ENCODE results near the gene BBX. TPM values are rescaled to one million over a fixed set of nuclear protein-coding genes. Genes with fewer than 3 reads are reported as not detected.

BBX gene
- total and polyA plus RNA-seq, 4 donors = 10.0 to 77.8 (median 45.0) TPM

- Histone ChIP-seq H3K27ac (ENCODE audit: low read depth in 1 of 2, low read length in 2 of 2) (no peak overlapping the region), H3K9me3 (ENCODE audit: control insufficient read depth, low read length) (no peaks in the 10 kb centered on the region), H3K36me3 (ENCODE audit: control insufficient read depth in 1 of 2, insufficient read depth in 2 of 2, low read length in 1 of 2) (no peaks in the 10 kb centered on the region), H3K4me3 (ENCODE audit: low read length in 2 of 2) (no peak overlapping the region), H3K27me3 (ENCODE audit: control insufficient read depth in 1 of 2, insufficient read depth in 2 of 2, low read length in 1 of 2) (no peaks in the 10 kb centered on the region), H3K4me1 (ENCODE audit: control insufficient read depth in 1 of 2, insufficient read depth in 2 of 2, low read length in 2 of 2) (peaks cover 0 to 3% of the 10 kb centered on the region in 2 donors)
- intact Hi-C loops (cut with DNase I) = no loop called here
- 83 to 93% methylated on average over 3 of the region's 3 CpGs for WGBS, 2 donors
- ATAC-seq (ENCODE audit: low FRiP score) = no peak
- no peak for DNase-seq
These were observed 97.8 kb downstream of the BBX start for GRCh38 chr3:107620534-107620933.

DNA sequence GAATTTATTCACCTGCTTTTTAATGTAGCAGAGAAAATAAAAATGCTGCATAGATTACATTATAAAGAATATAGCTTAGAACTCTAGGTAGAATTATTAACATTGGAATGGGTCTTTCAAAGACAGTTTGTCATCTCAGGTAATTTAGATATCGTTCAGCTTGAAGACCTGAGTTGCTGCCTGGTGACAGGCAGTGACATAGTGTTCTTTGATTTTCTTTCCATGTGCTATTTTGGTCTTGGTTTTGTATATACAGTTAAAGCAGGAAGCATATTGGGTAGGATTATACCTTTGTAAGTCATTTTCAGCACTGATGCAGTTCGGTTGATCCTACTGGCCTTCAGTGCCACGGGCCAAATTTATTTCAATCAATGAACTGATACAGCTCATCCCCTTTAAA is 98.7 kb downstream of the BBX start:
- H3K9me3 ChIP-seq (ENCODE audit: control insufficient read depth, low read length) = no peaks in the 10 kb centered on the region
- ATAC-seq (ENCODE audit: low FRiP score) = no peak

DNA sequence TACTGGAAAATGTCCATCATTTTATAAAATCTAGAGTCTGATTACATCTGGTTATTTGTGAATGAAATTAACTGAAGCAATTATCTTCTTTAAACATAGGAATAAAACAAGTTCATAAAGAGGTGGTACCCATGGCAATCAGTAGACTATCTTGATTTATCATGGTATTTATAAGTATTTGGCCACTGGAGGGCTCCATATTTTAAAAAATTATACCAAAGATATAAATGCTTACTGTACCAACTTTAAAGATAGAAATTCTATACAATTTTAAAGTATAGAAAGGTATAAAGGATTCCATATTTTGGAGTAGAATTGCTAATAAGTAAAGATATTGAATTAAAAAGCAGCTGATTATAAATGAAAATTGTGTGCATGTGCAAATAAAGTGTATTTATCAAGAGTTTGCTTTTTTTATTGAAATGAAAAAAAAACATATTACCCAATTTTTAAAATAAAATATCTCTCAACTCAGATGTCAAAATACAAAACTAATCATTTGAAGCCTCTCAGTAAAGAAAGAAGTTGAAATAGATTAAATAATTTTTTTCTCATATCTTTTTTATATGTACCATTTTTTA is 105.3 kb downstream of the BBX start:
- Histone ChIP-seq H3K36me3 (ENCODE audit: control insufficient read depth in 1 of 2, insufficient read depth in 2 of 2, low read length in 1 of 2) (no peaks in the 10 kb centered on the region), H3K9me3 (ENCODE audit: control insufficient read depth, low read length) (no peaks in the 10 kb centered on the region), H3K4me3 (ENCODE audit: low read length in 2 of 2) (no peak overlapping the region), H3K4me1 (ENCODE audit: control insufficient read depth in 1 of 2, insufficient read depth in 2 of 2, low read length in 2 of 2) (peaks cover 0 to 7% of the 10 kb centered on the region in 2 donors), H3K27ac (ENCODE audit: low read depth in 1 of 2, low read length in 2 of 2) (no peak overlapping the region), H3K27me3 (ENCODE audit: control insufficient read depth in 1 of 2, insufficient read depth in 2 of 2, low read length in 1 of 2) (no peaks in the 10 kb centered on the region)
- no peak for ATAC-seq (ENCODE audit: low FRiP score)
- no peak for DNase-seq
- intact Hi-C loops (cut with DNase I) = no loop called here

More for the DNA sequence above, 98.7 kb downstream of the BBX start:
- no peak for DNase-seq
- no peaks in the 10 kb centered on the region for H3K27me3 ChIP-seq (ENCODE audit: control insufficient read depth in 1 of 2, insufficient read depth in 2 of 2, low read length in 1 of 2)
- H3K4me1 ChIP-seq (ENCODE audit: control insufficient read depth in 1 of 2, insufficient read depth in 2 of 2, low read length in 2 of 2) = peaks cover 0 to 3% of the 10 kb centered on the region in 2 donors
- intact Hi-C loops (cut with DNase I) = no loop called here
- H3K36me3 ChIP-seq (ENCODE audit: control insufficient read depth in 1 of 2, insufficient read depth in 2 of 2, low read length in 1 of 2) = no peaks in the 10 kb centered on the region
- H3K4me3 ChIP-seq (ENCODE audit: low read length in 2 of 2) = no peak overlapping the region
- WGBS, 2 donors = 72 to 80% methylated on average over 3 of the region's 3 CpGs
- H3K27ac ChIP-seq (ENCODE audit: low read depth in 1 of 2, low read length in 2 of 2) = no peak overlapping the region

- Histone ChIP-seq H3K4me3 (ENCODE audit: low read length in 2 of 2) (no peak overlapping the region), H3K4me1 (ENCODE audit: control insufficient read depth in 1 of 2, insufficient read depth in 2 of 2, low read length in 2 of 2) (peaks cover 2 to 7% of the 10 kb centered on the region in 2 donors), H3K27ac (ENCODE audit: low read depth in 1 of 2, low read length in 2 of 2) (no peak overlapping the region), H3K9me3 (ENCODE audit: control insufficient read depth, low read length) (no peaks in the 10 kb centered on the region), H3K36me3 (ENCODE audit: control insufficient read depth in 1 of 2, insufficient read depth in 2 of 2, low read length in 1 of 2) (no peaks in the 10 kb centered on the region), H3K27me3 (ENCODE audit: control insufficient read depth in 1 of 2, insufficient read depth in 2 of 2, low read length in 1 of 2) (no peaks in the 10 kb centered on the region)
- no peak for ATAC-seq (ENCODE audit: low FRiP score)
- intact Hi-C loops (cut with DNase I) = no loop called here
- WGBS, 2 donors = 90 to 91% methylated on average over 4 of the region's 4 CpGs
- no peak for DNase-seq
These were observed 106.8 kb downstream of the BBX start for GRCh38 chr3:107629566-107629965.

DNA sequence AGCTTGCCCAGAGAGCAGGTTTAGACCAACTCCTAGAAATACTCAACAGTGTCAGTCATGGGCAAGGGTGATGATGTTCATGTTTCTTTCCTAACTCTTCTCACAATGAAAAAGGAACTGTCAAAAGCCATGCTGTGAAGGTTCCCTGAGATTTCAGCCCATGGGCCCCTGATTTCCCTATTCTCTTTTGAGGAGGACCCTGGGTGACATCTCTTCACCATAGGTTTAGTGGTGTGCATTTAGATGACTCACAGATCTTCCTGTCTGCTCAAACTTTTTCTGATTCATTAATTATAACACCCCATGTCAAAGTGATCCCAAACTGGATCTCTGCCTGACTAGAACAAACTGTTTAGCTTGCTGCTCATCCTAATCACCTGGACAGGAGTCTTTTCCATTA is 108.0 kb downstream of the BBX start:
- H3K36me3 ChIP-seq (ENCODE audit: control insufficient read depth in 1 of 2, insufficient read depth in 2 of 2, low read length in 1 of 2) = no peaks in the 10 kb centered on the region
- DNase-seq (no peak), ATAC-seq (ENCODE audit: low FRiP score) (no peak)
- no peak overlapping the region for H3K27ac ChIP-seq (ENCODE audit: low read depth in 1 of 2, low read length in 2 of 2)
- H3K9me3 ChIP-seq (ENCODE audit: control insufficient read depth, low read length) = no peaks in the 10 kb centered on the region
- H3K4me3 ChIP-seq (ENCODE audit: low read length in 2 of 2) = no peak overlapping the region
- H3K27me3 ChIP-seq (ENCODE audit: control insufficient read depth in 1 of 2, insufficient read depth in 2 of 2, low read length in 1 of 2) = no peaks in the 10 kb centered on the region
- intact Hi-C loops (cut with DNase I) = no loop called here
- H3K4me1 ChIP-seq (ENCODE audit: control insufficient read depth in 1 of 2, insufficient read depth in 2 of 2, low read length in 2 of 2) = peaks cover 2 to 7% of the 10 kb centered on the region in 2 donors

DNA sequence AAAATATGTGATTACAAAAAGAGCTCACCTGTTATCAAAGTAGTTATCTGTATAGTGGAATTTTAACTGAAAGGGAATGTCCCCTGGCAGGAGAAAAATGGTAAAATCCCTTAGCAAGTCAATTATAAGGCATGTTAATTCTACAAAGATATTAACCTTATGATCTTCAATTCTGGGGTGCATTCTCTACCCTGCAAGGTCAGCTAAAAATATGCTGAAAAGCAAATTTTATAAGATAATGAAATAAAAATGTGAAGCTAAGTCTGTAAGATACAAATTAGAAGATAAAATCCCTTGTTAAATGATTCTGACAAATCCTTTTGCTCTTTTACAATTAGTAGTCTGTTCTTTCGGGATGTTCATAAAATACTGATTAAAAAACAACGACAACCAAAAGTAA is 109.8 kb downstream of the BBX start:
- Histone ChIP-seq H3K27ac (ENCODE audit: low read depth in 1 of 2, low read length in 2 of 2) (no peak overlapping the region), H3K27me3 (ENCODE audit: control insufficient read depth in 1 of 2, insufficient read depth in 2 of 2, low read length in 1 of 2) (no peaks in the 10 kb centered on the region), H3K36me3 (ENCODE audit: control insufficient read depth in 1 of 2, insufficient read depth in 2 of 2, low read length in 1 of 2) (no peaks in the 10 kb centered on the region), H3K9me3 (ENCODE audit: control insufficient read depth, low read length) (no peaks in the 10 kb centered on the region), H3K4me3 (ENCODE audit: low read length in 2 of 2) (no peak overlapping the region), H3K4me1 (ENCODE audit: control insufficient read depth in 1 of 2, insufficient read depth in 2 of 2, low read length in 2 of 2) (peaks cover 2 to 7% of the 10 kb centered on the region in 2 donors)
- no peak for DNase-seq
- intact Hi-C loops (cut with DNase I) = no loop called here
- WGBS, 2 donors = 97 to 98% methylated on average over 2 of the region's 2 CpGs
- no peak for ATAC-seq (ENCODE audit: low FRiP score)

DNA sequence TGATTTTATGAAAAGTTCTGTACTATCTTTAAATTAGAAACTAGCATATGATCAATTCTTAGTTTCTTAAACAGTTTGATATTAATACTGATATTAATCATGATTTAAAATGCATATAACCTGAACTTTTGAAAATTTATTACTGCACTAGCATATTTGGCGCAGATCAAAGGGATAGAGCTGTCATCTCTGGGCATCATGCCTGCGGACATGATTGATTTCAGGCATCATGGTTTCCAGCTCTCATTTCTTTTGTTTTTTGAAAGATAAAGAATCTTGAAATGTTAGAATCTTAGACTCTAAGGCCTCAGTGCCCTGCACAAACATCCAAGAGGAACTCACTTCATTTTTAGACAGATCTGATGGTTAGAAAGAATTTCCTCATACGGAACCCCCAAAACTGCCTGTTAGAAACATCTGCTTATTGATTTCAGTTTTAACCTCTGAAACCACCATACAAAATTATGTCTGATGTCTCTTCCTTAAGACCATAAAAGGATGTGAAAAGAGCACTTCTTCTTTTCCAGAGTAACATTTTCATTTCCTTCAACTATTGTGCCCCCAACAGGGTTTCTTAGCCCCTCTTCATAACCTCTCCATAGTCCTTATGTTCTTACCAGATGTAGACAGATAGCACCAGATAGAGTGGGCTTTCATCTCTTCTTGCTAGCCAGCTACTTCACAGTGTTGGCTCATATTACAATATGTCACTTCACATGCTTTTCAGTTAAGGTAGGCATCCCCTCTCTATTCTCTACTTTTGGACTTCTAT is 110.8 kb downstream of the BBX start:
- Histone ChIP-seq H3K4me3 (ENCODE audit: low read length in 2 of 2) (no peak overlapping the region), H3K4me1 (ENCODE audit: control insufficient read depth in 1 of 2, insufficient read depth in 2 of 2, low read length in 2 of 2) (peaks cover 2 to 7% of the 10 kb centered on the region in 2 donors), H3K9me3 (ENCODE audit: control insufficient read depth, low read length) (no peaks in the 10 kb centered on the region), H3K36me3 (ENCODE audit: control insufficient read depth in 1 of 2, insufficient read depth in 2 of 2, low read length in 1 of 2) (no peaks in the 10 kb centered on the region), H3K27ac (ENCODE audit: low read depth in 1 of 2, low read length in 2 of 2) (no peak overlapping the region), H3K27me3 (ENCODE audit: control insufficient read depth in 1 of 2, insufficient read depth in 2 of 2, low read length in 1 of 2) (no peaks in the 10 kb centered on the region)
- ATAC-seq (ENCODE audit: low FRiP score) (no peak), DNase-seq (no peak)
- WGBS, 2 donors = 41 to 53% methylated on average over 3 of the region's 3 CpGs
- intact Hi-C loops (cut with DNase I) = no loop called here

DNA sequence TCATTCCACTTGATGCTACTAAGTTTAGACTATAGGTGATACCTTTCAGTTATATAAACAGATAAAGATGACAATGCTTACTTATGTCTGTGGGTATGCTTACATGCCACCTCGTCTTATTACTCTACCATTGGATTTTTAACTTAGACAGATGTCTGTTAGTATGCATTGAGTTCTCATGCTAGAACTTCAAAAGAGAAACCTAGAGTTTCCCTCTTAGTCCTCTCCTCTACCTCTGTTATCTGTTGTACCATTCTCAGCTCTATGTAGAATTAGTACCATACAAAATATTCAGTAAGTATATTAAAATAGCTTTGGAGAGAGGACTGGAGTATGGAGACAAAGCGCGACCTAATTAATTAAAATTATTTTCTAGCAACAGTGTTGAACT is 111.3 kb downstream of the BBX start:
- 93 to 95% methylated on average over 3 of the region's 3 CpGs for WGBS, 2 donors
- peaks cover 2 to 7% of the 10 kb centered on the region in 2 donors for H3K4me1 ChIP-seq (ENCODE audit: control insufficient read depth in 1 of 2, insufficient read depth in 2 of 2, low read length in 2 of 2)
- no peaks in the 10 kb centered on the region for H3K27me3 ChIP-seq (ENCODE audit: control insufficient read depth in 1 of 2, insufficient read depth in 2 of 2, low read length in 1 of 2)

More for the DNA sequence above, 111.3 kb downstream of the BBX start:
- H3K27ac ChIP-seq (ENCODE audit: low read depth in 1 of 2, low read length in 2 of 2) = no peak overlapping the region
- H3K4me3 ChIP-seq (ENCODE audit: low read length in 2 of 2) = no peak overlapping the region
- DNase-seq = no peak
- ATAC-seq (ENCODE audit: low FRiP score) = no peak
- no peaks in the 10 kb centered on the region for H3K9me3 ChIP-seq (ENCODE audit: control insufficient read depth, low read length)
- no peaks in the 10 kb centered on the region for H3K36me3 ChIP-seq (ENCODE audit: control insufficient read depth in 1 of 2, insufficient read depth in 2 of 2, low read length in 1 of 2)
- intact Hi-C loops (cut with DNase I) = no loop called here

Measured in aorta (tissue), 5 donors.